ENCODE results near the gene MINAR1.

MINAR1 gene

DNA sequence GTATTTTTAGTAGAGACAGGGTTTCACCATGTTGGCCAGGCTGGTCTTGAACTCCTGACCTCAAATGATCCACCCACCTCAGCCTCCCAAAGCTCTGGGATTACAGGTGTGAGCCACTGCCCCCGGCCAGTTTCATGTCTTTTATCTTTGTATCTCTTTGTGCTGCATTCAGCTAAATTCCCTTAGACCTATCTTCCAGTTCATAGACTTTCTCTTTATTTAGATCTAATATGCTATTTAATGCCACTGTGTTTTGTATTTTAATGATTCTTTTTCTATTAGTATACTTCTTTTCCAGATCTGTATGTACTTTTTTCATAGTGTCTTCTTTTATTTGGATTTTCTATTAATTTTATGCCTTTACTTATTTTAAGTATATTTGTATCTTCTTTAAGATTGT is 14.9 kb downstream of the MINAR1 start:
- Histone ChIP-seq H3K4me3 (ENCODE audit: low read depth, low read length) (no peak overlapping the region), H3K4me1 (ENCODE audit: control insufficient read depth, insufficient read depth, low read length) (no peaks in the 10 kb centered on the region), H3K9me3 (ENCODE audit: control insufficient read depth, insufficient read depth, low read depth, low read length) (no peaks in the 10 kb centered on the region), H3K36me3 (ENCODE audit: control insufficient read depth in 2 of 2, insufficient read depth in 1 of 2, low read length in 2 of 2) (no peaks in the 10 kb centered on the region), H3K27ac (ENCODE audit: extremely low read depth, low read depth, low read length) (no peak overlapping the region)
- ChIA-PET CTCF (interaction anchor here (1.1 to 7.1 kb wide), 4 partner anchors 66 to 151 kb away, joined by 3 to 54 read pairs (median 16); no protein-coding TSS in a partner anchor), POLR2A (no interaction called here)
- no peak for TF ChIP-seq ZBTB49 (tag by site-specific recombination; IDR thresholded peaks at IDR 0.05; ENCODE audit: low read depth)
- no peak for TF ChIP-seq ZNF248 (tag by site-specific recombination; IDR thresholded peaks at IDR 0.05)
- TF ChIP-seq, protein P1, sequence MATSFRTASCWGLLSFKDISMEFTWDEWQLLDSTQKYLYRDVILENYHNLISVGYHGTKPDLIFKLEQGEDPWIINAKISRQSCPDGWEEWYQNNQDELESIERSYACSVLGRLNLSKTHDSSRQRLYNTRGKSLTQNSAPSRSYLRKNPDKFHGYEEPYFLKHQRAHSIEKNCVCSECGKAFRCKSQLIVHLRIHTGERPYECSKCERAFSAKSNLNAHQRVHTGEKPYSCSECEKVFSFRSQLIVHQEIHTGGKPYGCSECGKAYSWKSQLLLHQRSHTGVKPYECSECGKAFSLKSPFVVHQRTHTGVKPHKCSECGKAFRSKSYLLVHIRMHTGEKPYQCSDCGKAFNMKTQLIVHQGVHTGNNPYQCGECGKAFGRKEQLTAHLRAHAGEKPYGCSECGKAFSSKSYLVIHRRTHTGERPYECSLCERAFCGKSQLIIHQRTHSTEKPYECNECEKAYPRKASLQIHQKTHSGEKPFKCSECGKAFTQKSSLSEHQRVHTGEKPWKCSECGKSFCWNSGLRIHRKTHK (tag by site-specific recombination; IDR thresholded peaks at IDR 0.05), result no peak
- TF ChIP-seq ZSCAN23 (tag by site-specific recombination; IDR thresholded peaks at IDR 0.05), result no peak

DNA sequence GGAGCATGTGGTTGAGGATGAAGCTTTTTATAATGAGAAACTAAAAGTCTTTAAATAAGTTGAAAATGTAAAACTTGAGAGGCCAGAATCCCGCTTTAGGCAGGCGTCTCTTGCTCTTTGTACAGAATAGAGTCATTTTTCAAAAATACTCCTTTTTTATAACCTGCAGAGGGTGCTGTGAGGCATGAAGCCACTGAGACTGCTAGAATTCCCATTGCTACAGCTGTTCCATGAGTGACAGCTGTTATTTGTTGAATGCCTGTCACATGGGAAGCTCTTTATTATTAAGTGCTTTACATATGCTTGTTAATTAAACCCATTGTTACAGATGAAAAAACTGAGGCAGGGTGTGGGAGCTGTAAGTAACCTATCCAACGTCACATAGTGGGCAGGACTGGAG is 18.5 kb downstream of the MINAR1 start:
- no peak for TF ChIP-seq ZNF768 (tag by site-specific recombination; IDR thresholded peaks at IDR 0.05)
- TF ChIP-seq ZNF202 (tag by site-specific recombination; IDR thresholded peaks at IDR 0.05; ENCODE audit: borderline replicate concordance), result no peak
- TF ChIP-seq, protein P1 (tag by site-specific recombination; IDR thresholded peaks at IDR 0.05), result no peak
- TF ChIP-seq ZNF658 (tag by site-specific recombination; IDR thresholded peaks at IDR 0.05), result no peak
- no peak for TF ChIP-seq ZNF600 (tag by site-specific recombination; IDR thresholded peaks at IDR 0.05)
- no peak for TF ChIP-seq ZNF114 (tag by site-specific recombination; IDR thresholded peaks at IDR 0.05)
- no peak for TF ChIP-seq OSR2 (tag by site-specific recombination; IDR thresholded peaks at IDR 0.05)
- TF ChIP-seq PBX3 (CRISPR knock-in tag; IDR thresholded peaks at IDR 0.05), result no peak
- Histone ChIP-seq H3K4me1 (ENCODE audit: control insufficient read depth, insufficient read depth, low read length) (no peaks in the 10 kb centered on the region), H3K27ac (ENCODE audit: extremely low read depth, low read depth, low read length) (no peak overlapping the region), H3K4me3 (ENCODE audit: low read depth, low read length) (no peak overlapping the region), H3K36me3 (ENCODE audit: control insufficient read depth in 2 of 2, insufficient read depth in 1 of 2, low read length in 2 of 2) (no peaks in the 10 kb centered on the region), H3K9me3 (ENCODE audit: control insufficient read depth, insufficient read depth, low read depth, low read length) (no peaks in the 10 kb centered on the region)
- ChIA-PET POLR2A (no interaction called here), CTCF (interaction anchor here (0.6 to 7.1 kb wide), 16 partner anchors 14 to 403 kb away, joined by 3 to 54 read pairs (median 4); no protein-coding TSS in a partner anchor)

GRCh38 chr15:79451361-79451999 is 19.3 kb downstream of the MINAR1 start:
- H3K27ac ChIP-seq (ENCODE audit: extremely low read depth, low read depth, low read length), result no peak overlapping the region
- no peaks in the 10 kb centered on the region for H3K4me1 ChIP-seq (ENCODE audit: control insufficient read depth, insufficient read depth, low read length)
- POLR2A ChIA-PET, result no interaction called here
- H3K9me3 ChIP-seq (ENCODE audit: control insufficient read depth, insufficient read depth, low read depth, low read length), result no peaks in the 10 kb centered on the region
- CTCF ChIA-PET, result interaction anchor here (0.6 to 7.1 kb wide), 8 partner anchors 70 to 578 kb away, joined by 3 to 54 read pairs (median 5); no protein-coding TSS in a partner anchor
- H3K36me3 ChIP-seq (ENCODE audit: control insufficient read depth in 2 of 2, insufficient read depth in 1 of 2, low read length in 2 of 2), result no peaks in the 10 kb centered on the region
- H3K4me3 ChIP-seq (ENCODE audit: low read depth, low read length), result no peak overlapping the region
- TF ChIP-seq ZNF404 (tag by site-specific recombination; IDR thresholded peaks at IDR 0.05) (no peak), ZNF112 (tag by site-specific recombination; IDR thresholded peaks at IDR 0.05) (no peak), SCRT1 (tag by site-specific recombination; IDR thresholded peaks at IDR 0.05; ENCODE audit: borderline replicate concordance) (no peak), ZNF133 (tag by site-specific recombination; IDR thresholded peaks at IDR 0.05) (no peak), GFI1B (tag by site-specific recombination; IDR thresholded peaks at IDR 0.05) (no peak), GLI4 (tag by site-specific recombination; IDR thresholded peaks at IDR 0.05) (no peak), ZBTB48 (tag by site-specific recombination; IDR thresholded peaks at IDR 0.05) (no peak), MEIS1 (CRISPR knock-in tag; IDR thresholded peaks at IDR 0.05; ENCODE audit: borderline replicate concordance) (no peak), GLI2 (tag by site-specific recombination; IDR thresholded peaks at IDR 0.05; ENCODE audit: borderline replicate concordance, low read depth) (no peak), GLIS2 (tag by site-specific recombination; IDR thresholded peaks at IDR 0.05) (no peak), ZNF544 (tag by site-specific recombination; IDR thresholded peaks at IDR 0.05) (no peak), ZNF629 (tag by site-specific recombination; IDR thresholded peaks at IDR 0.05) (no peak), ZNF335 (tag by site-specific recombination; conservative IDR thresholded peaks at IDR 0.05) (no peak)
- TF ChIP-seq, protein P2, sequence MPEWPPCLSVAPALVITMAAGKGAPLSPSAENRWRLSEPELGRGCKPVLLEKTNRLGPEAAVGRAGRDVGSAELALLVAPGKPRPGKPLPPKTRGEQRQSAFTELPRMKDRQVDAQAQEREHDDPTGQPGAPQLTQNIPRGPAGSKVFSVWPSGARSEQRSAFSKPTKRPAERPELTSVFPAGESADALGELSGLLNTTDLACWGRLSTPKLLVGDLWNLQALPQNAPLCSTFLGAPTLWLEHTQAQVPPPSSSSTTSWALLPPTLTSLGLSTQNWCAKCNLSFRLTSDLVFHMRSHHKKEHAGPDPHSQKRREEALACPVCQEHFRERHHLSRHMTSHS (tag by site-specific recombination; IDR thresholded peaks at IDR 0.05), result no peak

Measured in HEK293 (cell line).